ENCODE data around the gene EFS.
"Not testable (repeated sequence)": the region's sequence is repeated elsewhere in the genome, so short reads cannot be mapped to it uniquely, and the experiment has no call there.

The EFS gene

DNA sequence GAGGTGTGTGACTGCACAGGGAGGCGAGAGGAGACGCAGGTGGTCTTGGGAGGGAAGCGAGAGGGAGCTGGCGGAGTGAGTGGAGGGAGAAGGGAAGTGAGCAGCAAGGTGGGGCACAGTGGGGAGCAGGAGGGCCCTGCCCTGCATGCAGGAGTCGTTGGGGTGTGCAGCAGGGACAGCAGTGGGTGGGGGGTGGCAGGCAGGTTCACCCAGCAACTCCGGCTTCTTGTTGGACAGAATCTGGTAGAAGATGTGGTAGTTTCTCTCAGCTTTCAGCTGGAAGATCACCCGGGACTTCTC is 38.1 kb upstream of the EFS start:
- H3K27ac Mint-ChIP-seq, result no peak overlapping the region

DNA sequence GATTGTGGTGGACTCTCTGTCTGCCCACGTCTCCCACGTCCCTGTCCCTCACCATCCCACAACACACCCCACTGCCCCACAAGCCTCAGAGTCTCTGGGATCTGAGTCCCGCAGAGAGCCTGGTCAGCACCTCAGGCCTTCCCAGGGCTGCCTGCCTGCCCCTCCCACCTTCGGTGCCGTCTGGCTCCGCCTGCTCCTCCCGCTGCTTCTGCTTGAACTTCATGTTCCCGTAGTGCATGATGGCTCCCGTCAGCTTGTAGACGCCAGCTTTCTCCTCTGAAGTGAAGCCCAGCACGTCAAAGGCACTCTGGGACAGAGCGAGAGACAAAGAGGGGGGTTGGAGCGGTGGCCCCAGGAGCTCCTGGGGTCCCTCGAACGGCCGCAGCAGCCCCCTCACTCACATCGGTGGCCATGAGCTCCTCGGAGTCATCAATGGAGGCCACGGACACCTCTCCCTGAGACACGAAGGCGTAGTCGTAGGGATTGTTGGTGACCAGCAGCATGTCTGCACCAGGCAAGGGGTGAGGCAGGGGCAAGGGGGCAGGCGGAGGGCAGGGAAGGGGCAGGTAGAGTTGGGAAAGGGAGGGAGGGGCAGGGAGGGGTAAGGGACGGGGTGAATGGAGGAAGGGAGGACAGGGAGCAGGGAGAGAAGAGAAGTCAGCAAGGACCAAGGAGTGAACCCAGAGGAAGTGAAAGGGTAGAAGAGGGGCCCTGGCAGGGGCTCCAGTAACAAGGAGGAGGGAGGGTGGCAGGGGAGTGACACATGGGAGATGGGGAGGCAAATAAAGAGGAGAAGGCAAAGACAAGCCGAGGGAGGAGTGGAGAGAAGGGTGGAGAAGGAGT is 37.5 kb upstream of the EFS start:
- Mint-ChIP-seq H3K27ac (no peak overlapping the region), H3K4me1 (peaks cover 5% of the 10 kb centered on the region), H3K9me3 (no peaks in the 10 kb centered on the region), H3K4me3 (no peak overlapping the region), H3K36me3 (no peaks in the 10 kb centered on the region)
- DNase-seq (ENCODE audit: low spot score in 2 of 2) (no peak), ATAC-seq (no peak)

More for the DNA sequence above, 38.1 kb upstream of the EFS start:
- ATAC-seq, result no peak
- Mint-ChIP-seq H3K4me1 (peaks cover 5% of the 10 kb centered on the region), H3K4me3 (no peak overlapping the region), H3K9me3 (no peaks in the 10 kb centered on the region), H3K36me3 (no peaks in the 10 kb centered on the region)
- no peak for DNase-seq (ENCODE audit: low spot score in 2 of 2)

DNA sequence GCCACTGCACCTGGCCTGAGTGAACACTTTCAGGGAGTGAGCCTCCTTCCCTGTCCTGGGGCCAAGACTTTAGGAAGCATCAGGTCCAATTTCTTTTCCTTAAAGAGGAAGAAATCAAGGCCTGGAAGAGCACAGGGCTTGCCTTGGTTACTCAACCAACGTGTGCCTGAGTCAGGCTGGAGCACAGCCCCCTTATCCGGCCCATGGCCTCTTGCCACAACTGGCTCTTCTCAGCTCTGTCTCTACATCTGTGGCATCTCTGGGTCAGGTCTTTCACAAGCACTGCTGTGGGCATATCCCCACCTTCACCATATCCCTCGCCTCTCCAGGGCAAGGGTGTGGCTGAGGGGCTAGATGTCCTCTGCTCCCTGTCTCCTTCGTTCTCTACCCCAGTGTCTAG is 36.3 kb upstream of the EFS start:
- no peak overlapping the region for H3K27ac Mint-ChIP-seq
- no peaks in the 10 kb centered on the region for H3K36me3 Mint-ChIP-seq
- H3K4me3 Mint-ChIP-seq, result no peak overlapping the region
- H3K9me3 Mint-ChIP-seq, result no peaks in the 10 kb centered on the region
- DNase-seq (ENCODE audit: low spot score in 2 of 2) (no peak), ATAC-seq (no peak)
- H3K4me1 Mint-ChIP-seq, result peaks cover 5% of the 10 kb centered on the region

DNA sequence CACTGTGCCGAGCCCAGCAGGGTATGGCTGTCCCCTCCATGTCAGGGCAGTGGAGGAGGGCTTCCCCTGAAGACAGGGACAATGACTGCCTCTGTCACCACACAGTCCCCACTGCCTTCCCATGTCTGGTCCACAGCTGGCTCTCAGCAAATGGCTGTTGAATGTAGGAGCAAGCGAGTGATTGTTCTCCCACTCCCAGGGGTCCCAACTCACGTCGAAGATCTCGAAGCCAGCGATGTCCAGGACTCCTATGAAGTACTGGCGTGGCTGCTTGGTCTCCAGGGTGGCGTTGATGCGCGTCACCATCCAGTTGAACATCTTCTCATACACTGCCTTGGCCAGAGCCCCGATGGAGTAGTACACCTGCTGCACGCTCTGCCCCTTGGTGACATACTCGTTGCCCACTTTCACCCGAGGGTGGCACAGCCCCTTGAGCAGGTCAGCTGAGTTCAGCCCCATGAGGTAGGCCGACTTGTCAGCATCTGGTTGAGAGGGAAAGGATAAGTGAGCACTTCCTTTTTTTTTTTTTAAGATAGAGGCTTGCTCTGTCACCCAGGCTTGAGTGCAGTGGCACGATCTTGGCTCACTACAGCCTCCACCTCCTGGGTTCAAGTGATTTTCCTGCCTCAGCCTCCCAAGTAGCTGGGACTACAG is 35.7 kb upstream of the EFS start:
- H3K27ac Mint-ChIP-seq; DNase-seq (ENCODE audit: low spot score in 2 of 2); ATAC-seq: not testable (repeated sequence)

DNA sequence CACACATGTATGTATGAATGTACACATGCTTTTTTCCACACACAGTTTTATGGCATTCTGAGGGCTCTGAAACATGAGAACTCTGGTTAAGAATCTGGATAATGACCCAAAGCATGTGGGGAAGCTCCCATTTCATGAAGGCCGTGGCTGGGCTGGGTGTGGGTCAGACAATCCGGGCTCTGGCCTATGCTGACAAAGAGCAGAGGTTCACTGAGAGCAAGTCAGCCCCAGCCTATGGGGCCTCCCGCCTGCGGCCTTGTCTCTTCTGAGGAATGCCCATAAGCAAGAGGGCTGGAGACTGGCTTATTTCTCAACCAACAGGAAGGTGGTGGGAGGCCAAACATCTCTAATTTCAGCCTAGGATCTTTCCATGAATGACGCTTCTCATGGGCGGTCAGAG is 34.6 kb upstream of the EFS start:
- no peaks in the 10 kb centered on the region for H3K9me3 Mint-ChIP-seq
- ATAC-seq (no peak), DNase-seq (ENCODE audit: low spot score in 2 of 2) (no peak)
- H3K36me3 Mint-ChIP-seq, result no peaks in the 10 kb centered on the region
- no peaks in the 10 kb centered on the region for H3K4me1 Mint-ChIP-seq
- no peak overlapping the region for H3K4me3 Mint-ChIP-seq
- peak overlapping the region; percentile 45 for H3K27ac Mint-ChIP-seq

More for the DNA sequence above, 35.7 kb upstream of the EFS start:
- not testable (repeated sequence) for H3K36me3 Mint-ChIP-seq, H3K4me3 Mint-ChIP-seq, H3K9me3 Mint-ChIP-seq, H3K4me1 Mint-ChIP-seq

DNA sequence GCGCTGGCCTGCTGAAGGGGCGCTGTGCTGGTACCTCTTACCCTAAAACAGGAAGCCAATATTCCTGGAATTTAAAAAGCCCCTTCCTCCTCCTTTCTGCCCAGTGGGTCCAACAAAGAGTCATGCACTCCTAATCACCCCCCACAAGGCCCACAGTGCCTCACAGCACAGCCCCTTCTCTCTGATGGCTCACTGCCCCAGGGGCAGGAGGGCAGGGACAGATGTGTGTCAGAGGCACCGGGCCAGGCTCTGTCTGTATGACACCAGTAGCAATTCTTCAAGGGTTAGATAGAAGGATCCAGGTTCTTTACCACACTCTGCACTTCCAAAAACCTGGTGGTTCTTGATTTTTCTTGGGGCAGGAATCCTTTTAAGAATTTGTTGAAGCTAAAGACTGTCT is 34.2 kb upstream of the EFS start:
- H3K4me3 Mint-ChIP-seq, result no peak overlapping the region
- no peak overlapping the region for H3K27ac Mint-ChIP-seq
- no peaks in the 10 kb centered on the region for H3K36me3 Mint-ChIP-seq
- DNase-seq (ENCODE audit: low spot score in 2 of 2) (no peak), ATAC-seq (no peak)
- no peaks in the 10 kb centered on the region for H3K9me3 Mint-ChIP-seq
- no peaks in the 10 kb centered on the region for H3K4me1 Mint-ChIP-seq

DNA sequence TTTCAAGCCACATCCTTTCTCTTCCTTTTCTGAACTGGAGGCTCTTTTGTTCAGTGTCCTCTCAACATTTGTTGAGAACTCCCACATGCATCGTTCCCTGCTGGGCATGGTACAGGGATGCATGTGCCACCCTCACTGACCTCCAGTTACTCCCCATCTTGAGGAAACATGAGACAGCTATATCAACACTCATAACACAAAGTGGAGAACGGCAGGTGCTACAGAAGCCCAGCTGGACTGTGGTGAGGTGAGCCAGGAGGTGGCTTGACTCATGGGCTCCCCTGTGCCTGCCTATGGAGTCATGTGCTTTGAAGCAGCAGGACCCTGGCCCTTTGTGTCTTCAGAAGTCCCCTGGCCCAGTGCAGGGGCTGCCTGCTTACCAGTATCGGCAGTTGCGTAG is 33.4 kb upstream of the EFS start:
- Mint-ChIP-seq H3K27ac (no peak overlapping the region), H3K36me3 (no peaks in the 10 kb centered on the region)
- no peak for DNase-seq (ENCODE audit: low spot score in 2 of 2)

DNA sequence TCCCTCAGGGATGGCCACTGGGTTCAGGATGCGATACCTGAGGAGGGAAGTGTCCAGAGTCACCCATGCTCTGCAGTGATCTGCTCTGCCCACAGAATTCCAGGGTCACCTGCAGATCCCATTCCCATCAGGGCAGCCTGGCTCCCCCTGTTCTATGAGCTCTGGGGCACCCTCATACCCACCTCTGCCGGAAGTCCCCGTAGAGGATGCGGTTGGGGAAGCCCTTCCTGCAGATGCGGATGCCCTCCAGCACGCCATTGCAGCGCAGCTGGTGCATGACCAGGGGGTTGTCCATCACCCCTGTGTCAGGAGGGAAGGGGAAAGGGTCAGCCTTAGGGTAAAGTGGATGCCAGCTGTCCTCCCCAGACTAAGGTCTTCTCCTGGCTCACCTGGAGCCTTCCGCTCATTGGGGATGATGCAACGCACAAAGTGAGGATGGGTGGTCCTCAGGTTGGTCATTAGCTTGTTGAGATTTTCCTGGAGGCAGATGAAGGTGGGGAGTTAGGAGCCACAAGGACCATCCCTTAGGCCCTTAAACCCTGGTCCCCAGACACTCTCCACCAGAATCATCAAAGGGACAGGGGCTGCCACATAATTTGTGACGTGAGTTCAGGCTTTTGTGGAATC is 31.9 kb upstream of the EFS start:
- no peak for DNase-seq (ENCODE audit: low spot score in 2 of 2)
- Mint-ChIP-seq H3K4me1 (no peaks in the 10 kb centered on the region), H3K4me3 (no peak overlapping the region), H3K36me3 (no peaks in the 10 kb centered on the region), H3K9me3 (no peaks in the 10 kb centered on the region), H3K27ac (no peak overlapping the region)
- ATAC-seq, result no peak

More for the DNA sequence above, 33.4 kb upstream of the EFS start:
- ATAC-seq, result no peak
- Mint-ChIP-seq H3K4me3 (no peak overlapping the region), H3K9me3 (no peaks in the 10 kb centered on the region), H3K4me1 (no peaks in the 10 kb centered on the region)

DNA sequence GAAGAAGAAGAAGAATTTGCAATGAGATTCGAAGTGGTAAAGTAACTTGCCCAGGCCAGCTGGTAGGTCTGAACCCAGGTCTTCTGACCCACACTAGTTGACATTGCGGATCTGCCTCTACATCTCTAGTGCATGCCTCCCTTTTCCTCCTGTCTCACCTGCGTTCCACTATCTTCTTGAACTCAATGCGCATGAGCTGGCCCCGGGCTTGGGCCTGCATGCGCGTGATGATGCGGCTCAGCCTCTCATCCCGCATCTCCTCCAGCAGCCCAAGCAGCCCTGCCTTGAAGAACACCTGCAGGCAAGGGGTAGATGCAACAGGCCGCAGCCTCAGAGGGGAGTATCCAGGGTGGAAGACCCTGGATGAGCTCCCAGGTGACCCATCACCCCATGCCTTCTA is 31.2 kb upstream of the EFS start:
- Mint-ChIP-seq H3K4me3 (no peak overlapping the region), H3K27ac (no peak overlapping the region), H3K9me3 (no peaks in the 10 kb centered on the region), H3K36me3 (no peaks in the 10 kb centered on the region), H3K4me1 (no peaks in the 10 kb centered on the region)
- ATAC-seq (no peak), DNase-seq (ENCODE audit: low spot score in 2 of 2) (no peak)

DNA sequence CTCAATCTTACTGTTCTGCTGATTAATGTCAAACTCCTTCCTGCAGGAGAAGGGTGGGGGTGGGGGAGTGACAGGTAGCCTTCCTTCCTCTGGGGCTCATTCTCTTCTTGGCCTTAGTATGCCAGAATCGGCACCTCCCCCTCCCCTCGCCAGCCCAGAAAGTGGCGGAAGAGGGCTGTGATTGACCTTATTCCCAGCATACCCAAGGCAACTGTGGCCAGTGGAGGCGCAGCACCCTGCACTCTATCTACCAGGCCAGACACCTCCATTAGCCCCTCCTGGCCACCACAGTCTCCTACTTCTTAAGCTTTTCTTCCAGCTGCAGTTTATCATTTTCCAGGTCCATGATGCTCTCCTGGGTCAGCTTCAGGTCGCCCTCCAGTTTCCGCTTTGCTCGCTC is 27.6 kb upstream of the EFS start:
- Mint-ChIP-seq H3K27ac (no peak overlapping the region), H3K4me1 (no peaks in the 10 kb centered on the region), H3K4me3 (no peak overlapping the region), H3K36me3 (no peaks in the 10 kb centered on the region), H3K9me3 (no peaks in the 10 kb centered on the region)
- no peak for DNase-seq (ENCODE audit: low spot score in 2 of 2)
- ATAC-seq, result no peak

DNA sequence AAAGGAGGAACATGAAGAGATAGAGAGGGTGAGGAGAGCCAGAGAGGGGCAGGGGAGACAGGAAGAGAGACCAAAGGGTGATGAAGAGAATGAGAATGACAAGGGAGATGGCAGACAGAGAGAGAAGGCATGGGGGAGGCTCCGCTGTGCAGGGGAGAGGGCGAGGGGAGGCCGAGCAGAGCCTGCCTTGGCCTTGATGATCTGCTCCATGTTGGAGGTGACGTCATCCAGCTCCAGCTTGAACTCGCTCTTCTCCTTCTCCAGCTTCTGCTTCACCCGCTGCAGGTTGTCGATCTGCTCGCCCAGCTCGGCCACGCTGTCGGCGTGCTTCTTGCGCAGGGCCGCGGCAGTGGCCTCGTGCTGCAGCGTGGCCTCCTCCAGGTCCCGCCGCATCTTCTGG is 24.9 kb upstream of the EFS start:
- H3K27ac Mint-ChIP-seq; H3K4me3 Mint-ChIP-seq; H3K4me1 Mint-ChIP-seq; DNase-seq (ENCODE audit: low spot score in 2 of 2); H3K36me3 Mint-ChIP-seq; ATAC-seq; H3K9me3 Mint-ChIP-seq: not testable (repeated sequence)

DNA sequence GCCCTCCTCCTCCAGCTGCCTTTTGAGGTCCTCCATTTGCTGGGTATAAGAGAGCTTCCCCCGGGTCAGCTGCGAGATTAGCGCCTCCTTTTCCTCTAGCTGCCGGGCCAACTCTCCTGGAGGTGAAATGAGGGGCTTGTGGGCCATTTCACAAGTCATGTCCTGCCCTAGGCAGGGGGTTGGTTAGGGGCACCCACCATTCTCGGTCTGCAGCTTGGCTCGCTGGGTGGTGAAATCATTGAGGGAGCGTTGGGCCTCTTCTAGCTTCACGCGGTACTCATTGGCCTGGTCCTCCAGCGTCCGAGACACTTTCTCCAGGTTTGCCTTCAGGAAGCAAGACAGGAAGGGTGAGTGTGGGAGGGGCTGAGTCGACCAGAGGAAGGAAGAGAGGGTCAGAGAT is 24.4 kb upstream of the EFS start:
- ATAC-seq, result no peak
- no peaks in the 10 kb centered on the region for H3K4me1 Mint-ChIP-seq
- no peaks in the 10 kb centered on the region for H3K36me3 Mint-ChIP-seq
- no peak overlapping the region for H3K4me3 Mint-ChIP-seq
- no peak overlapping the region for H3K27ac Mint-ChIP-seq
- H3K9me3 Mint-ChIP-seq, result no peaks in the 10 kb centered on the region
- DNase-seq (ENCODE audit: low spot score in 2 of 2), result no peak

DNA sequence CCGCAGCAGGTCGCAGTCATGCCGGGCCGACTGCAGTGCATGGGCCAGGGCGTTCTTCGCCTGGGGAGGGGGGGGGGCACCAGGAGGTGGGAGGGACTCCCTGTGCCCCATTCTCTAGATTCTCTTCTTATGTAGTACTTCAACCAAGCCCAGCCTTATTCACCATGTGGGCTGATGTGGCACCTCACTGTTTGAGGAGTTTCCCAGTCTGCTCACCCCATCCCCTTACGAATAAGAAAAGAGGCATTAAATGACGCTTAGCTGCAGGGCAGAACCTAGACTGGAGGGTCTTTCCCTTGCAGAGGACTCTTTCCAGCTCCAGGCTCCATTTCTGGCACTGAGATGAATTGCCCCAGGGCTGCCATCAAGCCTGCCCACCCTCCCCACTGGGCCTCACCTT is 24.0 kb upstream of the EFS start:
- DNase-seq (ENCODE audit: low spot score in 2 of 2), result no peak
- no peak for ATAC-seq
- Mint-ChIP-seq H3K4me1 (no peaks in the 10 kb centered on the region), H3K4me3 (no peak overlapping the region), H3K9me3 (no peaks in the 10 kb centered on the region), H3K27ac (no peak overlapping the region), H3K36me3 (no peaks in the 10 kb centered on the region)

DNA sequence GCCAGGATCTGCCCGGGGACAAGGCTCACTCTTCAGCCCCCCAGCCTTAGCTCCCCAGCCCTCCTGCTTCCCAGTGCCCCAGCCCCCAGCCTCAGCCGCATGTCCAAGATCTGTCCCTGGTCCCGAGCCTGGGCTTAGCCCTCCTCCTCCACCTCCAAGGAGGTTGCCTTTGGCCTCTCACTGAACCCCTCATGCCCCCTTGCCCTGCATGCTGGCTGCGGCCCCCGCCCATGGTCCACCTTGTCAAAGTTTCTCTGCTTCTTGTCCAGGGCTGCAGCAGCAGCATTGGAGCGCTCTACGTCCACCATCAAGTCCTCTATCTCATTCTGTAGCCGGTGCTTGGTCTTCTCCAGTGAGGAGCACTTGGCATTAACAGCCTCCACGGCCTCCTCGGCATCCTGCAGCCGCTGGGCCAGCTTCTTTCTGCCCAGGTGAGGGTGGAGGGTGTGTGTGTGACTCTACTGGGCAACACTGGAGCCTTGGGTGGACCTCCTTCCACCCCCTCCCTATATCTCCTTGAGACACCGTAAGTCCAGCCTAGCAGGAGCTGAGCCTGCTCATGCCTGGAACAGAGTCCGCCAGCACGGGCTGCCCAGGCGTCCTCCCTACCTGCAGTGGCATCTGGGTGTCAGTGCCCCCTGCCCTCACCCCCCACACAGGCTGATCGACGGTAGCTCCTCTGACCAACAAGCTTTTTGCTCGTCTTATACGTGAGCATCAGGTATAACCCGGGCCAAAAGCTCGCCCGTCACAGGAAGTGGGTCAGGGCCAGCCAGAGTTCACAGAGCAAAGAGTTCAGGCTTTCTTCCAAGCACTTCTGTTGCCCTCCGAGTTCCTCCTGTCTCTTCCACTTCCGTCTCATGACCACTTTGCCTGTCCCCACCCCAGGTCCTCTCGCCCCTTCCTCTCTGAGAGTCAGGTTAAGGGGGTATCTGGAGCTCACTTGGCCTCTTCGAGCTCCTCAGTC is 23.2 kb upstream of the EFS start:
- ATAC-seq (no peak), DNase-seq (ENCODE audit: low spot score in 2 of 2) (no peak)
- Mint-ChIP-seq H3K27ac (no peak overlapping the region), H3K4me3 (no peak overlapping the region), H3K4me1 (no peaks in the 10 kb centered on the region), H3K9me3 (no peaks in the 10 kb centered on the region), H3K36me3 (no peaks in the 10 kb centered on the region)

DNA sequence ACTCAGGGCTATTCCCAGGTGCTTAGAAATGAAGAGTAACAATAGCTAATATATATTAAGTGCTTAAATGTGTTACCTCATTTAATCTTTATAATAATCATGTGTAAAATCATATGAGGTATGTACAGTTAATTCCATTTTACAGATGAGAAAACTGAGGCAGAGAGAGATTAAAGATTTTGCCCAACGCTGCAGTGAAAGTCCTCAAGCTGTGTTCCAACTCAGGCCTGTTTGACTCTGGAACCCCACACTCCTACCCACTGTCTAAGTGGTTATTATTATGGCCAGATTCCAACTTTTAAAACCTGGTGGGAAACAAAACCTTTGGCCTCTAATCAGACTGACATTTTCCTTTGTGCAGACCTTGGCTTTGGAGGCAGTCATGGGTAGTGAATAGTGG is 22.0 kb upstream of the EFS start:
- no peaks in the 10 kb centered on the region for H3K4me1 Mint-ChIP-seq

More for the DNA sequence above, 22.0 kb upstream of the EFS start:
- no peak overlapping the region for H3K4me3 Mint-ChIP-seq
- DNase-seq (ENCODE audit: low spot score in 2 of 2), result no peak
- no peaks in the 10 kb centered on the region for H3K36me3 Mint-ChIP-seq
- no peak for ATAC-seq
- no peaks in the 10 kb centered on the region for H3K9me3 Mint-ChIP-seq
- H3K27ac Mint-ChIP-seq, result no peak overlapping the region

All from stimulated activated effector memory CD8-positive, alpha-beta T cell treated with anti-CD3 and anti-CD28 coated beads, Interleukin-12 subunit alpha, Interleukin-12 subunit beta, amount 100 ng/mL, for 72 hours (primary cell).